OCI-LY1 (cell line): ENCODE measurements around the gene CCDC47.

Experiments used
- CTCF ChIP-seq: fragments of 200-600 bp; sonication (generic), shearing (Covaris generic); IDR thresholded peaks from 2 replicates; pipeline ENCODE4 v1.5.1; 2017; ENCODE audit warnings: mild to moderate bottlenecking, antibody characterized with exemption, low read length, moderate library complexity, mixed read lengths
- EZH2 ChIP-seq: fragments of 200-600 bp; sonication (generic), shearing (Covaris generic); IDR thresholded peaks from 2 replicates; pipeline ENCODE4 v1.8.0; 2017; ENCODE audit warnings: borderline replicate concordance, mixed run types, mild to moderate bottlenecking, antibody characterized with exemption, low read length, moderate library complexity, mixed read lengths

- no peak for TF ChIP-seq CTCF
- TF ChIP-seq EZH2 = no peak
Measured at GRCh38 chr17:63816123-63816522, 42.7 kb upstream of the CCDC47 start.
